ENCODE data around the gene CLK1. TPM values are rescaled to one million over a fixed set of nuclear protein-coding genes. Genes with fewer than 3 reads are reported as not detected.

The CLK1 gene
- total and polyA plus RNA-seq, 2 of the 8 experiments (the other 6 are each of a cell fraction or from before 2014, with no cell fraction given): 22.3 to 35.2 TPM

DNA sequence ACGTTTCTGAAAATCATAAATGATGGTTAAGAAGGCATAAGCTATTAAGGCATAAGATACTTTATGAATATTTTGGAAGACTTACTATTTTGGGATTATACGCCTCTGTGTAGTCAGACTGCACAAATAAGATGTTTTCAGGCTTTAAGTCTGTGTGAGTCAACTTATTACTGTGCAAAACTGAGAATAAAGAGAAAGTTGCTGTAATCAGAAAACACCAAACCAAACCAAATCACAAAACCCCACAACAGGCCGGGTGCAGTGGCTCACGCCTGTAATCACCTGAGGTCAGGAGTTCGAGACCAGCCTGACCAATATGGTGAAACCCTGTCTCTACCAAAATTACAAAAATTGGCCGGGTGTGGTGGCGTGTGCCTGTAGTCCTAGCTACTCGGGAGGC, 7.7 kb downstream of the CLK1 start:
- peaks cover 6 to 27% of the 10 kb centered on the region in 2 experiments; a peak in 3 of 4 replicates for H3K79me2 ChIP-seq (ENCODE audit: control insufficient read depth in 1 of 2, insufficient read depth in 2 of 2, low read length in 2 of 2)
- H4K91ac ChIP-seq (replicated peaks; ENCODE audit: insufficient read length, low read length): no peak overlapping the region
- FAIRE-seq (no peak), DNase-seq (ENCODE audit: low read depth in 1 of 2, low spot score in 2 of 2) (no peak)
- no peak overlapping the region for H2BK15ac ChIP-seq (ENCODE audit: low read length)
- H3K4me1 ChIP-seq (replicated peaks in 1 of 4; ENCODE audit: control insufficient read depth in 3 of 4, insufficient read depth in 4 of 4, low read length in 3 of 4): peaks cover 0 to 4% (median 0%) of the 10 kb centered on the region in 4 experiments; a peak in 1 of 7 replicates
- H3K23ac ChIP-seq (ENCODE audit: insufficient read length): no peak overlapping the region
- peaks cover 25 to 96% (median 70%) of the 10 kb centered on the region in 4 experiments for H3K36me3 ChIP-seq (ENCODE audit: control insufficient read depth in 2 of 4, insufficient read depth in 4 of 4, low read length in 3 of 4)
- POLR2A ChIA-PET (ENCODE audit: partially characterized antibody): interaction anchor here (1.1 to 1.9 kb wide), 3 partner anchors 11 to 39 kb away, joined by 3 to 5 read pairs (median 4); no protein-coding TSS in a partner anchor
- no peak overlapping the region for H2BK12ac ChIP-seq (ENCODE audit: low read depth, low read length)
- no peaks in the 10 kb centered on the region for H3K9me3 ChIP-seq (ENCODE audit: insufficient read depth in 2 of 2, low read depth in 1 of 2, low read length in 1 of 2)
- no peak overlapping the region for H3K56ac ChIP-seq (replicated peaks; ENCODE audit: insufficient read length, low read depth, low read length)
- H4K20me1 ChIP-seq (replicated peaks in 1 of 2; ENCODE audit: control insufficient read depth in 1 of 2, insufficient read depth in 2 of 2, low read length in 2 of 2): peaks cover 2% of the 10 kb centered on the region in 2 experiments
- no peak overlapping the region for H2BK20ac ChIP-seq (ENCODE audit: low read length)
- H2BK5ac ChIP-seq (ENCODE audit: low read depth, low read length): no peak overlapping the region
- no peak overlapping the region for H3K18ac ChIP-seq (ENCODE audit: extremely low read depth, low read length)
- H3K27ac ChIP-seq (ENCODE audit: low read depth, low read length): no peak overlapping the region
- H3K27me3 ChIP-seq (replicated peaks in 1 of 4; ENCODE audit: control insufficient read depth in 3 of 4, extremely low read depth in 1 of 4, insufficient read depth in 3 of 4, low read length in 3 of 4): no peaks in the 10 kb centered on the region
- no peak overlapping the region for H3K9ac ChIP-seq (replicated peaks in 1 of 4; ENCODE audit: extremely low read depth in 1 of 4, low read depth in 3 of 4, low read length in 3 of 4)
- H4K5ac ChIP-seq (ENCODE audit: insufficient read length, low read depth, low read length): no peak overlapping the region
- H2AFZ ChIP-seq (ENCODE audit: low read length): no peak overlapping the region
- no peak overlapping the region for H3K4ac ChIP-seq (replicated peaks; ENCODE audit: insufficient read length, low read depth, low read length)
- CTCF ChIA-PET (ENCODE audit: partially characterized antibody): interaction anchor here (1.1 to 1.6 kb wide), 5 partner anchors 10 to 152 kb away, joined by 3 to 5 read pairs (median 3); no protein-coding TSS in a partner anchor
- no peak overlapping the region for H3K14ac ChIP-seq (ENCODE audit: insufficient read length)
- H3K79me1 ChIP-seq (ENCODE audit: low read depth, low read length): no peaks in the 10 kb centered on the region
- 85% methylated on average over 8 of the region's 8 CpGs; no CpG with 5 or more reads in 1 of the 2 experiments for WGBS, 2 experiments (ENCODE audit: extremely low coverage in 1 of 2, insufficient coverage in 1 of 2, insufficient read length in 1 of 2, insufficient replicate concordance in 2 of 2, low coverage in 1 of 2, low lambda C conversion rate in 2 of 2, missing lambda C conversion rate in 1 of 2)
- no peak overlapping the region for H4K8ac ChIP-seq (ENCODE audit: extremely low read depth, insufficient read depth, low read length)
- no peak overlapping the region for H2BK120ac ChIP-seq (replicated peaks; ENCODE audit: low read depth, low read length)
- H3K4me2 ChIP-seq (ENCODE audit: insufficient read depth in 1 of 2, low read depth in 2 of 2, low read length in 2 of 2): no peak overlapping the region
- no peak overlapping the region for H3K4me3 ChIP-seq (ENCODE audit: extremely low read depth in 1 of 4, insufficient read depth in 2 of 4, low read depth in 3 of 4, low read length in 4 of 4)
- H3K23me2 ChIP-seq (ENCODE audit: low read depth, low read length): no peaks in the 10 kb centered on the region
- no peak overlapping the region for H2AK5ac ChIP-seq (ENCODE audit: low read depth, low read length)
- TF ChIP-seq CBX8 (IDR thresholded peaks at IDR 0.05; ENCODE audit: borderline replicate concordance, low read depth, low read length): no peak
- no peak for TF ChIP-seq TAF7 (optimal IDR thresholded peaks at IDR 0.05; ENCODE audit: borderline replicate concordance, low read depth, low read length)
- no peak for TF ChIP-seq EGR1 (IDR thresholded peaks at IDR 0.05; ENCODE audit: borderline replicate concordance, low read depth, low read length)
- no peak for TF ChIP-seq SAP30 (IDR thresholded peaks at IDR 0.05; ENCODE audit: insufficient read depth, insufficient replicate concordance, low read length)
- TF ChIP-seq TEAD4 (IDR thresholded peaks at IDR 0.05; ENCODE audit: low read depth, low read length): no peak
- TF ChIP-seq SRF (IDR thresholded peaks at IDR 0.05; ENCODE audit: low read depth, low read length): no peak
- no peak for TF ChIP-seq EZH2 (IDR thresholded peaks at IDR 0.05; ENCODE audit: low read depth, low read length, severe bottlenecking)

Measured in H1 (cell line).